Coronary artery (tissue), 2 donors: ENCODE data around the gene RAD9A.

Source experiments
- DNase-seq: peaks from one replicate; pipeline ENCODE4 v3.0.0-alpha.2; 2017; ENCODE audit warnings: low spot score
- H3K27ac ChIP-seq, 2 donors: fragments of 200-600 bp; sonication (generic); one replicate each; pipeline ENCODE4 v1.5.1; 2016 to 2019
- H3K4me3 ChIP-seq: fragments of 200-600 bp; sonication (generic); 2 replicates; pipeline ENCODE4 v1.5.1; 2016; ENCODE audit warnings: mild to moderate bottlenecking, moderate library complexity
- CTCF ChIP-seq: fragments of 200-600 bp; sonication (generic); IDR thresholded peaks from one replicate; pipeline ENCODE4 v1.5.1; 2019; ENCODE audit warnings: antibody characterized with exemption

The RAD9A gene

GRCh38 chr11:67376873-67377808 lies 14.6 kb upstream of the RAD9A start:
- no peak overlapping the region for H3K4me3 ChIP-seq
- H3K27ac ChIP-seq, result no peak overlapping the region
- TF ChIP-seq CTCF, result no peak
- no peak for DNase-seq

GRCh38 chr11:67378544-67378943 lies 13.2 kb upstream of the RAD9A start:
- no peak for TF ChIP-seq CTCF
- H3K27ac ChIP-seq, result no peak overlapping the region
- no peak for DNase-seq

GRCh38 chr11:67379061-67380058 lies 12.4 kb upstream of the RAD9A start:
- DNase-seq, result no peak
- no peak for TF ChIP-seq CTCF

More at GRCh38 chr11:67378544-67378943, 13.2 kb upstream of the RAD9A start:
- H3K4me3 ChIP-seq, result no peak overlapping the region

GRCh38 chr11:67381244-67381972 lies 10.4 kb upstream of the RAD9A start:
- peak overlapping the region in 1 of 2 donors; percentile 56 for H3K27ac ChIP-seq
- no peak for DNase-seq
- H3K4me3 ChIP-seq, result no peak overlapping the region
- no peak for TF ChIP-seq CTCF

More at GRCh38 chr11:67379061-67380058, 12.4 kb upstream of the RAD9A start:
- Histone ChIP-seq H3K4me3 (no peak overlapping the region), H3K27ac (no peak overlapping the region)

- TF ChIP-seq CTCF, result peak; percentile 98
- no peak overlapping the region for H3K4me3 ChIP-seq
- no peak overlapping the region for H3K27ac ChIP-seq
- DNase-seq, result no peak
These were observed 9.3 kb upstream of the RAD9A start for GRCh38 chr11:67382276-67383136.
